Transverse colon (tissue), 4 donors: ENCODE data around the gene PTGDR2. TPM values are rescaled to one million over a fixed set of nuclear protein-coding genes. Genes with fewer than 3 reads are reported as not detected.

ENCODE experiments used
- DNase-seq: peaks from one replicate; pipeline ENCODE4 v3.0.0-alpha.2; 2019
- H3K27ac ChIP-seq, 4 donors: fragments of 200-600 bp; sonication (generic); 2 replicates each; pipeline ENCODE4 v1.5.1; 2016 to 2018; ENCODE audit warnings: inconsistent platforms in 4 of 4
- H3K27me3 ChIP-seq: fragments of 200-600 bp; sonication (generic); 2 replicates; pipeline ENCODE4 v1.5.1; 2017; ENCODE audit warnings: inconsistent platforms
- H3K36me3 ChIP-seq, 4 donors: fragments of 200-600 bp; sonication (generic); 2 replicates each; pipeline ENCODE4 v1.5.1; 2017 to 2019; ENCODE audit warnings: inconsistent platforms in 4 of 4
- H3K4me1 ChIP-seq, 4 donors: fragments of 200-600 bp; sonication (generic); 2 replicates each; pipeline ENCODE4 v1.5.1; 2017 to 2020; ENCODE audit warnings: inconsistent platforms in 4 of 4
- H3K4me3 ChIP-seq, 4 donors: fragments of 200-600 bp; sonication (generic); 1 replicate in 1 of 4; 2 replicates in 3 of 4; pipeline versions ENCODE4 v1.5.1 to v1.6.1; 2017 to 2019; ENCODE audit warnings: inconsistent platforms in 4 of 4
- H3K9me3 ChIP-seq, 2 donors: fragments of 200-600 bp; sonication (generic); 2 replicates each; pipeline ENCODE4 v1.5.1; 2017 to 2019; ENCODE audit warnings: inconsistent platforms in 2 of 2
- EP300 ChIP-seq: sonication (generic); formaldehyde crosslinking; IDR thresholded peaks from one replicate; pipeline ENCODE4 v1.6.1; 2017; ENCODE audit warnings: antibody characterized with exemption, low read depth
- POLR2A ChIP-seq: fragments of 450-650 bp; IDR thresholded peaks from one replicate; pipeline ENCODE4 v1.6.1; 2016; ENCODE audit warnings: antibody characterized with exemption, mild to moderate bottlenecking, moderate library complexity
- POLR2AphosphoS5 ChIP-seq, 3 donors: sonication (generic); formaldehyde crosslinking; IDR thresholded peaks; one replicate each; pipeline ENCODE4 v1.6.1; 2016; ENCODE audit warnings: antibody characterized with exemption in 3 of 3
- WGBS, 2 donors: methylation state at CpG; one replicate each; pipeline ENCODE4 v1.1.5; 2018; ENCODE audit warnings: low coverage in 1 of 2; 5-methylcytosine and 5-hydroxymethylcytosine counted together
- in situ Hi-C, 4 donors: fragments of 200-750 bp; cut with MboI; loops; one replicate each; pipeline versions ENCODE4 v1.15.0 to v1.15.1; 2017; ENCODE audit warnings: low sequenced_read_pairs in 3 of 4, low pct_ligation_motif_present in 1 of 4, low pct_unique_long_range_greater_than_20kb in 1 of 4
- intact Hi-C: fragments of 100-400 bp; cut with DNase I; formaldehyde crosslinking; loops from one replicate; pipeline ENCODE4 v1.15.1; 2023; ENCODE audit warnings: low total_unique reads
- total RNA-seq, 4 donors: library from RNA; depleted of rRNA; stranded (reverse); fragments of >200 nt; gene quantifications; one replicate each; pipeline ENCODE4 v1.1.0, GENCODE V29; 2016
- TF ChIP-seq, protein P1 (sequence below), 5 experiments: fragments of 200-600 bp in 3 of 5; fragments of 450-650 bp in 2 of 5; sonication (generic) in 3 of 5; IDR thresholded peaks; 1 replicate in 2 of 5; 2 replicates in 3 of 5; pipeline ENCODE4 v1.5.1; 2016 to 2017; ENCODE audit warnings: antibody characterized with exemption in 5 of 5, inconsistent platforms in 3 of 5, mild to moderate bottlenecking in 2 of 5, moderate library complexity in 1 of 5

The PTGDR2 gene
- total RNA-seq, 4 donors from 2014 or later, result 3.5 to 36.6 (median 4.5) TPM; not detected in 1

DNA sequence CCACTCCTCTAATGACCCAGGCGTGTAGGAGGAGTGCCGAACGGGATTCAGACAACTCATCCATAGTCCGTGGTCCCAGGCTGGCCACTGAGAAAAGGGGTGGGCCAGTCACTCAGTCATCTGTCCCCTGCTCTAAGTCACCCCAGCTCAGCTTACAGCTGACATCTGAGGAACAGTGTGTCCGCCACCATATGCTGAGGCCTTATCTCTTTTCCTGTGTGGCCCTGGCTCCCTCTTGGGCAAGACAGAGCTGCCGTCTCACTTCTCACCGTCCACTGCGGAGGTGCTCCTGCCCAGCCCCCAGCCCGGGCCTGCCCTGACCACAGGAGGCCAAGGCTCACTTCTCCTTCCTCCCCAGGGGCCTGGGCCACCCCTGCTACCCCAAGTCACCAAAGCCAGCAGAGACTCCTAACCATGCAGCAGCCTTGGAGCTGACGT is 7.0 kb downstream of the PTGDR2 start:
- no peaks in the 10 kb centered on the region for H3K27me3 ChIP-seq
- TF ChIP-seq, protein P1, sequence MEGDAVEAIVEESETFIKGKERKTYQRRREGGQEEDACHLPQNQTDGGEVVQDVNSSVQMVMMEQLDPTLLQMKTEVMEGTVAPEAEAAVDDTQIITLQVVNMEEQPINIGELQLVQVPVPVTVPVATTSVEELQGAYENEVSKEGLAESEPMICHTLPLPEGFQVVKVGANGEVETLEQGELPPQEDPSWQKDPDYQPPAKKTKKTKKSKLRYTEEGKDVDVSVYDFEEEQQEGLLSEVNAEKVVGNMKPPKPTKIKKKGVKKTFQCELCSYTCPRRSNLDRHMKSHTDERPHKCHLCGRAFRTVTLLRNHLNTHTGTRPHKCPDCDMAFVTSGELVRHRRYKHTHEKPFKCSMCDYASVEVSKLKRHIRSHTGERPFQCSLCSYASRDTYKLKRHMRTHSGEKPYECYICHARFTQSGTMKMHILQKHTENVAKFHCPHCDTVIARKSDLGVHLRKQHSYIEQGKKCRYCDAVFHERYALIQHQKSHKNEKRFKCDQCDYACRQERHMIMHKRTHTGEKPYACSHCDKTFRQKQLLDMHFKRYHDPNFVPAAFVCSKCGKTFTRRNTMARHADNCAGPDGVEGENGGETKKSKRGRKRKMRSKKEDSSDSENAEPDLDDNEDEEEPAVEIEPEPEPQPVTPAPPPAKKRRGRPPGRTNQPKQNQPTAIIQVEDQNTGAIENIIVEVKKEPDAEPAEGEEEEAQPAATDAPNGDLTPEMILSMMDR (IDR thresholded peaks at IDR 0.05), result no peak
- no peak for TF ChIP-seq POLR2AphosphoS5 (IDR thresholded peaks at IDR 0.05)
- TF ChIP-seq EP300, result no peak
- no peak overlapping the region for H3K4me3 ChIP-seq
- H3K9me3 ChIP-seq, result no peaks in the 10 kb centered on the region
- in situ Hi-C loops, result loop anchor here in 2 of 4 donors (25.0 kb wide), 3 partner anchors 289 to 489 kb away; partner anchors contain the start of genes DDB1 (in 1 of the 2) and TKFC (in 1 of the 2)
- intact Hi-C loops, result no loop called here
- no peak for DNase-seq
- 85 to 90% methylated on average over 5 to 10 of the region's 10 CpGs for WGBS, 2 donors
- H3K27ac ChIP-seq, result no peak overlapping the region
- peaks cover 6 to 27% (median 17%) of the 10 kb centered on the region in 4 donors for H3K4me1 ChIP-seq
- H3K36me3 ChIP-seq, result peaks cover 0 to 18% (median 6%) of the 10 kb centered on the region in 4 donors

DNA sequence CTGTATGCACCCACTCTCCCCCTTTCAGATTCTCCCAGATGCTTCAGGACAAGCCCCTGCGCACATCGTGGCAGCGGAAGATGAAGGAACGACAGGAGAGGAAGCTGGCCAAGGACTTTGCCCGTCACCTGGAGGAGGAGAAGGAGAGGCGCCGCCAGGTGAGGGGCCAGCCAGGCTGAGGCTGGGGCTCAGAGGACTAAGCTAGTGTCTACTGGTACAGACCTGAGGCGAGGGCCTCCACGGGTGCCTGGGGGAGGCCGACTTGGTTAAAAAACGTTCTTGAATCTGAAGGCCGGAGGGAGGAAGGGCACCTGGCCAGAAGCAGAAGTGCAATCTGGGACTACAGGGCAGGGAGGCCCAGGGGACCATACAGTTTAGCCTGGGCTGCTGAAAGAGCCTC is 7.9 kb downstream of the PTGDR2 start:
- TF ChIP-seq POLR2A, result no peak
- TF ChIP-seq, protein P1 (IDR thresholded peaks at IDR 0.05), result no peak
- no peak for TF ChIP-seq POLR2AphosphoS5 (IDR thresholded peaks at IDR 0.05)
- TF ChIP-seq EP300, result no peak
- WGBS, 2 donors, result 92 to 93% methylated on average over 5 to 12 of the region's 12 CpGs
- DNase-seq, result no peak

DNA sequence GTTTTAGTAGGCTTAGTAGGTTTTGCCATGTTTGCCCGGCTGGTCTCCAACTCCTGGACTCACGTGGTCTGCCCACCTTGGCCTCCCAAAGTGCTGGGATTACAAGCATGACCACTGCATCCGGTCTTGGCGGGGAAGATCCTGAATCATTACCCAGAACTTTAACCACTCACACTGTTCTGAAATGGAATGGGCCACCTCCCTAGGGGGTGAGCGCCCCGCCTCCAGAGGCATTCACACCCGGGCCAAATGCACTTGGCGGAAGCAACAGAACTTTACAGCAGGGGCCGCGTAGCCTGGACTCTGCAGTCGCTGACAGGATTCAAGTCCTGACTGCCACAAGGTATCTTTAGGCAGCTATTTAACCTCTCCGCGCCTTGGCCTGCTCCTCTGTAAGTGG is 8.5 kb downstream of the PTGDR2 start:
- no peaks in the 10 kb centered on the region for H3K9me3 ChIP-seq
- H3K36me3 ChIP-seq, result peaks cover 0 to 18% (median 6%) of the 10 kb centered on the region in 4 donors
- intact Hi-C loops, result no loop called here
- H3K4me3 ChIP-seq, result no peak overlapping the region
- no peaks in the 10 kb centered on the region for H3K27me3 ChIP-seq
- no peak overlapping the region for H3K27ac ChIP-seq
- in situ Hi-C loops, result loop anchor here in 2 of 4 donors (25.0 kb wide), 3 partner anchors 290 to 490 kb away; partner anchors contain the start of genes DDB1 (in 1 of the 2) and TKFC (in 1 of the 2)
- H3K4me1 ChIP-seq, result peaks cover 15 to 41% (median 25%) of the 10 kb centered on the region in 4 donors
- no peak for DNase-seq
- WGBS, 2 donors, result 79 to 87% methylated on average over 3 to 12 of the region's 13 CpGs
- TF ChIP-seq EP300, result no peak
- TF ChIP-seq, protein P1 (IDR thresholded peaks at IDR 0.05), result no peak
- no peak for TF ChIP-seq POLR2A
- no peak for TF ChIP-seq POLR2AphosphoS5 (IDR thresholded peaks at IDR 0.05)

More for the DNA sequence above, 7.9 kb downstream of the PTGDR2 start:
- no peaks in the 10 kb centered on the region for H3K9me3 ChIP-seq
- in situ Hi-C loops, result loop anchor here in 2 of 4 donors (25.0 kb wide), 3 partner anchors 289 to 489 kb away; partner anchors contain the start of genes DDB1 (in 1 of the 2) and TKFC (in 1 of the 2)
- H3K4me1 ChIP-seq, result peaks cover 13 to 35% (median 24%) of the 10 kb centered on the region in 4 donors
- no peak overlapping the region for H3K4me3 ChIP-seq
- peaks cover 0 to 18% (median 6%) of the 10 kb centered on the region in 4 donors for H3K36me3 ChIP-seq
- no peak overlapping the region for H3K27ac ChIP-seq
- intact Hi-C loops, result no loop called here
- no peaks in the 10 kb centered on the region for H3K27me3 ChIP-seq

DNA sequence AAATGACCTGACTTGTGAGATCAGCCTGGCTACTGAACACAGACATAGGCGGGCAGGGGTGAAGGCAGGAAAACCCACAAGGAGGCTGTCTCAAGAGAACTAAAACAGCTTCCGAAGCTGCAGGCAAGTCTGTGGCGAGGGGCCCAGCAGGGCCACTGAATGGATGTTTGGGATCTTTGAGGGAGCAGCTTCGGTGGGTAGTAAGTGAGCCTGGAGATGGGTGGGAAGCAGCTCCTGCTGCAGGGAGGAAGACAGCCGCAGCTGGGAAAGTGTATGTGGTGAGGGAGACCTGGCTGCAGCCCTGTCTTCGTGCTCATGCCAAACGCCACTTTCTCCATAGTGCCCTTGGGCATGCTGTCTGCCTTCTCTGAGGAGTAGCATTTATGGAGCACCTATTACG is 10.4 kb downstream of the PTGDR2 start:
- Histone ChIP-seq H3K27ac (no peak overlapping the region), H3K27me3 (no peaks in the 10 kb centered on the region), H3K4me3 (no peak overlapping the region), H3K36me3 (peaks cover 0 to 17% (median 6%) of the 10 kb centered on the region in 4 donors), H3K9me3 (no peaks in the 10 kb centered on the region), H3K4me1 (peaks cover 19 to 39% (median 32%) of the 10 kb centered on the region in 4 donors)
- WGBS, 2 donors, result 74 to 93% methylated on average over 5 to 8 of the region's 8 CpGs
- no peak for DNase-seq
- in situ Hi-C loops, result loop anchor here in 2 of 4 donors (25.0 kb wide), 3 partner anchors 292 to 492 kb away; partner anchors contain the start of genes DDB1 (in 1 of the 2) and TKFC (in 1 of the 2)
- TF ChIP-seq POLR2AphosphoS5 (IDR thresholded peaks at IDR 0.05), result no peak
- TF ChIP-seq POLR2A, result no peak
- TF ChIP-seq, protein P1 (IDR thresholded peaks at IDR 0.05), result no peak
- no peak for TF ChIP-seq EP300
- intact Hi-C loops, result no loop called here
